Measurements from ENCODE around the gene GNG8.
A peak's percentile ranks its signal among the peaks of the same experiment; 100 is the strongest.

GNG8 gene

GRCh38 chr19:46635920-46636761 is at the start of gene GNG8:
Gene GNG8, minus strand, starts transcription at chr19:46636202. Its CDS starts 1,520 bp downstream, at chr19:46634682.
- DNase-seq (ENCODE audit: low spot score): no peak

- DNase-seq (ENCODE audit: low spot score): no peak
Measured at GRCh38 chr19:46685189-46685588, 49.2 kb upstream of the GNG8 start.

- DNase-seq (ENCODE audit: low spot score): no peak
Measured at GRCh38 chr19:46678110-46678732, 42.2 kb upstream of the GNG8 start.

- DNase-seq (ENCODE audit: low spot score): no peak
Measured at GRCh38 chr19:46674416-46675178, 38.6 kb upstream of the GNG8 start.

- DNase-seq (ENCODE audit: low spot score): no peak
Measured at GRCh38 chr19:46670813-46671212, 34.8 kb upstream of the GNG8 start.

- DNase-seq (ENCODE audit: low spot score): no peak
Measured at GRCh38 chr19:46668662-46669061, 32.7 kb upstream of the GNG8 start.

GRCh38 chr19:46665072-46665471 is 29.1 kb upstream of the GNG8 start:
- no peak for DNase-seq (ENCODE audit: low spot score)

- peak; percentile 99 for DNase-seq (ENCODE audit: low spot score)
Measured at GRCh38 chr19:46661735-46662592, 26.0 kb upstream of the GNG8 start.

GRCh38 chr19:46661020-46661731 is 25.2 kb upstream of the GNG8 start, which contains the start of gene DACT3:
Gene DACT3, minus strand, starts transcription at chr19:46661182. Its CDS starts 118 bp downstream, at chr19:46661064.
- peak; percentile 100 for DNase-seq (ENCODE audit: low spot score)

GRCh38 chr19:46660551-46661019 is 24.6 kb upstream of the GNG8 start:
- no peak for DNase-seq (ENCODE audit: low spot score)

GRCh38 chr19:46660008-46660517 is 24.1 kb upstream of the GNG8 start:
- DNase-seq (ENCODE audit: low spot score): peak; percentile 59

- peak; percentile 42 for DNase-seq (ENCODE audit: low spot score)
Measured at GRCh38 chr19:46659151-46660007, 23.4 kb upstream of the GNG8 start.

- no peak for DNase-seq (ENCODE audit: low spot score)
Measured at GRCh38 chr19:46656541-46656940, 20.5 kb upstream of the GNG8 start.

- DNase-seq (ENCODE audit: low spot score): peak; percentile 92
Measured at GRCh38 chr19:46654621-46655152, 18.7 kb upstream of the GNG8 start.

GRCh38 chr19:46650445-46650844 is 14.4 kb upstream of the GNG8 start:
- no peak for DNase-seq (ENCODE audit: low spot score)

GRCh38 chr19:46648961-46649960 is 13.3 kb upstream of the GNG8 start:
- no peak for DNase-seq (ENCODE audit: low spot score)

GRCh38 chr19:46648060-46648960 is 12.3 kb upstream of the GNG8 start:
- no peak for DNase-seq (ENCODE audit: low spot score)

Measured in pons (tissue), 1 donor.